Suprapubic skin (tissue), 4 donors: ENCODE data around the gene RAPGEF2. TPM values are rescaled to one million over a fixed set of nuclear protein-coding genes. Genes with fewer than 3 reads are reported as not detected.
"Not testable (repeated sequence)": the region's sequence is repeated elsewhere in the genome, so short reads cannot be mapped to it uniquely, and the experiment has no call there.

Experiments
- DNase-seq, 2 donors: peaks; one replicate each; pipeline ENCODE4 v3.0.0-alpha.2; 2019; ENCODE audit warnings: low spot score in 2 of 2
- H3K27ac ChIP-seq: fragments of 200-600 bp; sonication (generic); one replicate; pipeline ENCODE4 v1.5.1; 2019
- H3K27me3 ChIP-seq: fragments of 200-600 bp; sonication (generic); one replicate; pipeline ENCODE4 v1.5.1; 2019
- H3K36me3 ChIP-seq: fragments of 200-600 bp; sonication (generic); one replicate; pipeline ENCODE4 v1.5.1; 2019
- H3K4me1 ChIP-seq: fragments of 200-600 bp; sonication (generic); one replicate; pipeline ENCODE4 v1.5.1; 2019
- H3K4me3 ChIP-seq: fragments of 200-600 bp; sonication (generic); one replicate; pipeline ENCODE4 v1.5.1; 2019; ENCODE audit warnings: mild to moderate bottlenecking
- H3K9me3 ChIP-seq: fragments of 200-600 bp; sonication (generic); one replicate; pipeline ENCODE4 v1.5.1; 2019
- CTCF ChIP-seq, 2 donors: fragments of 200-600 bp in 1 of 2; fragments of 450-650 bp in 1 of 2; sonication (generic) in 1 of 2; IDR thresholded peaks; one replicate each; pipeline ENCODE4 v1.5.1; 2016 to 2019; ENCODE audit warnings: antibody characterized with exemption in 2 of 2, mild to moderate bottlenecking in 1 of 2, moderate library complexity in 1 of 2
- EP300 ChIP-seq: sonication (generic); formaldehyde crosslinking; IDR thresholded peaks from one replicate; pipeline ENCODE4 v1.6.1; 2017; ENCODE audit warnings: antibody characterized with exemption
- POLR2A ChIP-seq, 2 donors: fragments of 450-650 bp; IDR thresholded peaks; one replicate each; pipeline ENCODE4 v1.6.1; 2017; ENCODE audit warnings: antibody characterized with exemption in 2 of 2, mild to moderate bottlenecking in 2 of 2, moderate library complexity in 2 of 2
- POLR2AphosphoS5 ChIP-seq, 3 donors: sonication (generic); formaldehyde crosslinking; IDR thresholded peaks; one replicate each; pipeline ENCODE4 v1.6.1; 2017; ENCODE audit warnings: antibody characterized with exemption in 3 of 3
- WGBS: methylation state at CpG from one replicate; pipeline ENCODE4 v1.1.5; 2018; 5-methylcytosine and 5-hydroxymethylcytosine counted together
- total RNA-seq, 4 donors: library from RNA; depleted of rRNA; stranded (reverse); fragments of >200 nt; gene quantifications; one replicate each; pipeline ENCODE4 v1.1.0, GENCODE V29; 2016

The RAPGEF2 gene
- total RNA-seq, 4 donors from 2014 or later: 31.3 to 62.4 (median 43.5) TPM

- WGBS: 98% methylated on average over 3 of the region's 3 CpGs
- H3K36me3 ChIP-seq: no peaks in the 10 kb centered on the region
- no peaks in the 10 kb centered on the region for H3K27me3 ChIP-seq
- no peak for DNase-seq
- H3K27ac ChIP-seq: no peak overlapping the region
- H3K4me3 ChIP-seq: no peak overlapping the region
- no peaks in the 10 kb centered on the region for H3K9me3 ChIP-seq
- H3K4me1 ChIP-seq: no peaks in the 10 kb centered on the region
- TF ChIP-seq POLR2AphosphoS5 (IDR thresholded peaks at IDR 0.05): no peak
- no peak for TF ChIP-seq POLR2A (IDR thresholded peaks at IDR 0.05)
- TF ChIP-seq CTCF (IDR thresholded peaks at IDR 0.05): no peak
- TF ChIP-seq EP300: no peak
Measured at GRCh38 chr4:159065513-159066240, 37.2 kb upstream of the RAPGEF2 start.

GRCh38 chr4:159068139-159068538, 34.7 kb upstream of the RAPGEF2 start:
- DNase-seq, H3K27me3 ChIP-seq, H3K27ac ChIP-seq, H3K36me3 ChIP-seq, H3K4me1 ChIP-seq, H3K9me3 ChIP-seq, H3K4me3 ChIP-seq: not testable (repeated sequence)
- 95% methylated on average over 5 of the region's 5 CpGs for WGBS

GRCh38 chr4:159069922-159070321, 33.0 kb upstream of the RAPGEF2 start:
- 52% methylated on average over 3 of the region's 3 CpGs for WGBS
- H3K27ac ChIP-seq: no peak overlapping the region
- no peak for DNase-seq
- TF ChIP-seq EP300 (no peak), CTCF (IDR thresholded peaks at IDR 0.05) (no peak), POLR2AphosphoS5 (IDR thresholded peaks at IDR 0.05) (no peak)
- H3K9me3 ChIP-seq: no peaks in the 10 kb centered on the region
- H3K36me3 ChIP-seq: no peaks in the 10 kb centered on the region
- no peaks in the 10 kb centered on the region for H3K27me3 ChIP-seq
- H3K4me3 ChIP-seq: no peak overlapping the region
- H3K4me1 ChIP-seq: peaks cover 6% of the 10 kb centered on the region

- H3K4me3 ChIP-seq: no peak overlapping the region
- no peaks in the 10 kb centered on the region for H3K9me3 ChIP-seq
- peaks cover 6% of the 10 kb centered on the region for H3K4me1 ChIP-seq
- no peaks in the 10 kb centered on the region for H3K36me3 ChIP-seq
- WGBS: 66% methylated on average over 4 of the region's 4 CpGs
- H3K27me3 ChIP-seq: no peaks in the 10 kb centered on the region
- no peak for TF ChIP-seq POLR2A (IDR thresholded peaks at IDR 0.05)
- no peak for TF ChIP-seq POLR2AphosphoS5 (IDR thresholded peaks at IDR 0.05)
- TF ChIP-seq EP300: no peak
- TF ChIP-seq CTCF (IDR thresholded peaks at IDR 0.05): no peak
- H3K27ac ChIP-seq: no peak overlapping the region
- DNase-seq: no peak
Measured at GRCh38 chr4:159070742-159071141, 32.1 kb upstream of the RAPGEF2 start.

- TF ChIP-seq POLR2A (IDR thresholded peaks at IDR 0.05): no peak
- TF ChIP-seq CTCF (IDR thresholded peaks at IDR 0.05): no peak
- no peak for TF ChIP-seq POLR2AphosphoS5 (IDR thresholded peaks at IDR 0.05)
- no peak for TF ChIP-seq EP300
- Histone ChIP-seq H3K4me1 (peaks cover 6% of the 10 kb centered on the region), H3K9me3 (no peaks in the 10 kb centered on the region), H3K27ac (no peak overlapping the region), H3K4me3 (no peak overlapping the region), H3K36me3 (no peaks in the 10 kb centered on the region), H3K27me3 (no peaks in the 10 kb centered on the region)
- DNase-seq: no peak
- WGBS: 33% methylated on average over 1 of the region's 1 CpG
Measured at GRCh38 chr4:159071178-159071968, 31.5 kb upstream of the RAPGEF2 start.
